HepG2 (cell line): ENCODE measurements around the gene ARL10. TPM values are rescaled to one million over a fixed set of nuclear protein-coding genes. Genes with fewer than 3 reads are reported as not detected.

ENCODE experiments used
- BCL6 ChIP-seq: IDR thresholded peaks from 2 replicates; pipeline ENCODE4 v1.6.1; 2016; ENCODE audit warnings: missing genetic modification reagents, missing compliant biosample characterization
- BRD4 ChIP-seq: sonication (generic); formaldehyde crosslinking; IDR thresholded peaks from 2 replicates; pipeline ENCODE4 v1.4.0; 2020; ENCODE audit warnings: missing genetic modification reagents
- DMAP1 ChIP-seq: IDR thresholded peaks from 2 replicates; pipeline ENCODE4 v1.6.1; 2016
- DNMT1 ChIP-seq: sonication (generic); formaldehyde crosslinking; IDR thresholded peaks from 2 replicates; pipeline ENCODE4 v1.5.1; 2020; ENCODE audit warnings: mild to moderate bottlenecking, missing genetic modification reagents
- FOXA3 ChIP-seq: IDR thresholded peaks from 2 replicates; pipeline ENCODE4 v1.6.1; 2016; ENCODE audit warnings: missing genetic modification reagents, missing compliant biosample characterization
- HNRNPK ChIP-seq: fragments of 200-400 bp; formaldehyde crosslinking; IDR thresholded peaks from 2 replicates; pipeline ENCODE4 v1.6.1; 2018; ENCODE audit warnings: low read length, low read depth, moderate library complexity, mild to moderate bottlenecking; ENCODE audit not compliant: poor library complexity, severe bottlenecking
- IKZF5 ChIP-seq: IDR thresholded peaks from 2 replicates; pipeline ENCODE4 v1.6.1; 2018; ENCODE audit warnings: missing genetic modification reagents, mild to moderate bottlenecking, missing compliant biosample characterization
- KLF15 ChIP-seq: sonication (generic); formaldehyde crosslinking; IDR thresholded peaks from 2 replicates; pipeline ENCODE4 v1.8.1; 2023; ENCODE audit warnings: borderline replicate concordance, mild to moderate bottlenecking, inconsistent platforms, missing genetic modification reagents, mixed read lengths
- MLLT10 ChIP-seq: sonication (generic); formaldehyde crosslinking; IDR thresholded peaks from 2 replicates; pipeline ENCODE4 v1.4.0; 2020; ENCODE audit warnings: missing genetic modification reagents
- NBN ChIP-seq: fragments of 450-650 bp; conservative IDR thresholded peaks from 2 replicates; pipeline ENCODE4 v1.6.1; 2017
- PAXIP1 ChIP-seq: sonication (generic); formaldehyde crosslinking; conservative IDR thresholded peaks from 2 replicates; pipeline ENCODE4 v1.4.0; 2020; ENCODE audit warnings: mild to moderate bottlenecking, missing genetic modification reagents, moderate library complexity
- POLR2AphosphoS5 ChIP-seq: IDR thresholded peaks from 2 replicates; pipeline ENCODE4 v1.6.1; 2012; ENCODE audit warnings: low read depth, low read length
- SMC3 ChIP-seq: IDR thresholded peaks from 2 replicates; pipeline ENCODE4 v1.6.1; 2011; ENCODE audit warnings: low read length, improper control_type of control experiment
- TAF1 ChIP-seq: sonication (generic); formaldehyde crosslinking; IDR thresholded peaks from 2 replicates; pipeline ENCODE4 v1.4.0; 2020; ENCODE audit warnings: missing genetic modification reagents
- ZBTB43 ChIP-seq: sonication (generic); formaldehyde crosslinking; conservative IDR thresholded peaks from 2 replicates; pipeline ENCODE4 v1.4.0; 2020; ENCODE audit warnings: missing genetic modification reagents
- ZNF274 ChIP-seq: sonication (generic); formaldehyde crosslinking; IDR thresholded peaks from 2 replicates; pipeline ENCODE4 v1.5.1; 2020; ENCODE audit warnings: mild to moderate bottlenecking, missing genetic modification reagents
- ZNF350 ChIP-seq: sonication (generic); formaldehyde crosslinking; IDR thresholded peaks from 2 replicates; pipeline ENCODE4 v1.4.0; 2020; ENCODE audit warnings: mild to moderate bottlenecking, low read depth, missing genetic modification reagents, borderline replicate concordance
- ZNF441 ChIP-seq: sonication (generic); formaldehyde crosslinking; IDR thresholded peaks from 2 replicates; pipeline ENCODE4 v1.7.0; 2021; ENCODE audit warnings: missing genetic modification reagents, borderline replicate concordance
- ZNF75D ChIP-seq: sonication (generic); formaldehyde crosslinking; IDR thresholded peaks from 2 replicates; pipeline ENCODE4 v1.8.1; 2023; ENCODE audit warnings: missing genetic modification reagents, mild to moderate bottlenecking, borderline replicate concordance
- ZNF761 ChIP-seq: sonication (generic); formaldehyde crosslinking; conservative IDR thresholded peaks from 2 replicates; pipeline ENCODE4 v1.4.0; 2020; ENCODE audit warnings: mild to moderate bottlenecking, missing genetic modification reagents
- ZNF766 ChIP-seq: sonication (generic); formaldehyde crosslinking; IDR thresholded peaks from 2 replicates; pipeline ENCODE4 v1.5.0; 2020; ENCODE audit warnings: missing genetic modification reagents, borderline replicate concordance
- ZNF782 ChIP-seq: sonication (generic); formaldehyde crosslinking; IDR thresholded peaks from 2 replicates; pipeline ENCODE4 v1.4.0; 2020; ENCODE audit warnings: missing genetic modification reagents, mild to moderate bottlenecking, borderline replicate concordance
- ZSCAN9 ChIP-seq: IDR thresholded peaks from 2 replicates; pipeline ENCODE4 v1.6.1; 2016; ENCODE audit warnings: borderline replicate concordance
- ZZZ3 ChIP-seq: sonication (generic); formaldehyde crosslinking; IDR thresholded peaks from 2 replicates; pipeline ENCODE4 v1.4.0; 2020; ENCODE audit warnings: missing genetic modification reagents, mild to moderate bottlenecking, borderline replicate concordance
- polyA plus RNA-seq, 8 experiments: library from polyadenylated mRNA; depleted of rRNA in 3 of 8; stranded (reverse) in 7 of 8; unstranded in 1 of 8; fragments of >200 nt; fragmentation: Illumina TruSeq in 4 of 8; extraction: Trizol in 4 of 8; gene quantifications; 2 replicates each; pipeline versions ENCODE4 v1.2.1 to v1.2.3, GENCODE V29; 2011 to 2016; ENCODE audit warnings: low read depth in 4 of 8, missing spikeins in 1 of 8, mixed read lengths in 1 of 8; ENCODE audit not compliant: insufficient read depth in 1 of 8
- total RNA-seq, 5 experiments: library from RNA; depleted of rRNA; stranded (reverse); fragments of >200 nt; fragmentation: Illumina TruSeq; extraction: Trizol; gene quantifications; 2 replicates each; pipeline ENCODE4 v1.2.3, GENCODE V29; 2016; ENCODE audit warnings: low read depth in 1 of 5

ARL10 gene
- total and polyA plus RNA-seq, 2 of the 13 experiments (the other 11 are each of a cell fraction or from before 2014, with no cell fraction given): 0.18 to 0.50 TPM

GRCh38 chr5:176388444-176389134, 23.3 kb downstream of the ARL10 start, which contains the start of the genes HIGD2A and NOP16 (continued):
- peak; percentile 79; the same call in 1 of the 2 replicates for TF ChIP-seq ZZZ3 (CRISPR knock-in tag)
- peak; percentile 39; the same call in 1 of the 2 replicates for TF ChIP-seq FOXA3 (CRISPR knock-in tag)
- peak; percentile 98 for TF ChIP-seq DMAP1 (CRISPR knock-in tag)
- no peak for TF ChIP-seq SMC3
- peak; percentile 24 for TF ChIP-seq HNRNPK
- TF ChIP-seq ZSCAN9 (CRISPR knock-in tag): peak; percentile 63; the same call in 1 of the 2 replicates
- TF ChIP-seq PAXIP1 (CRISPR knock-in tag): peak; percentile 52; the same call in 1 of the 2 replicates
- TF ChIP-seq ZNF766 (CRISPR knock-in tag): 0 out of 2 replicates have a peak, but pooled peaks have one; percentile 24
- TF ChIP-seq ZNF274 (CRISPR knock-in tag): peak; percentile 86; the same call in 1 of the 2 replicates
- peak; percentile 37; the same call in 1 of the 2 replicates for TF ChIP-seq BCL6 (CRISPR knock-in tag)
- TF ChIP-seq ZNF441 (CRISPR knock-in tag): 0 out of 2 replicates have a peak, but pooled peaks have one; percentile 51
- TF ChIP-seq ZNF350 (CRISPR knock-in tag): peak; percentile 93
- TF ChIP-seq ZNF75D (CRISPR knock-in tag): no peak
- no peak for TF ChIP-seq MLLT10 (CRISPR knock-in tag)
- TF ChIP-seq ZBTB43: 0 out of 2 replicates have a peak, but pooled peaks have one; percentile 38
- TF ChIP-seq IKZF5 (CRISPR knock-in tag): no peak; the same call in 1 of the 2 replicates
- peak; percentile 81; the same call in 1 of the 2 replicates for TF ChIP-seq ZNF761
- no peak for TF ChIP-seq KLF15
- no peak for TF ChIP-seq NBN
- peak; percentile 81 for TF ChIP-seq TAF1 (CRISPR knock-in tag)
- TF ChIP-seq BRD4: peak; percentile 75; the same call in 1 of the 2 replicates
- TF ChIP-seq POLR2AphosphoS5: peak; percentile 84
- peak; percentile 1; the same call in 1 of the 2 replicates for TF ChIP-seq ZNF782 (CRISPR knock-in tag)
- TF ChIP-seq DNMT1 (CRISPR knock-in tag): no peak
